HG03342 (cell line): ENCODE results near the gene UBE3A.

Experiments
- ATAC-seq: cut with Tn5 transposase; IDR thresholded peaks from one replicate; pipeline ENCODE4 v1.9.1; 2021; ENCODE audit warnings: mild to moderate bottlenecking, moderate library complexity; ENCODE audit not compliant: unreplicated experiment

UBE3A gene

GRCh38 chr15:25335279-25335678 is 103.5 kb downstream of the UBE3A start:
- no peak for ATAC-seq

GRCh38 chr15:25333049-25333448 is 105.8 kb downstream of the UBE3A start:
- no peak for ATAC-seq

- ATAC-seq, result no peak
Observed at GRCh38 chr15:25332306-25332705, 106.5 kb downstream of the UBE3A start.

- ATAC-seq, result no peak
Observed at GRCh38 chr15:25331860-25332259, 107.0 kb downstream of the UBE3A start.

- ATAC-seq, result no peak
Observed at GRCh38 chr15:25331404-25331803, 107.4 kb downstream of the UBE3A start.

- ATAC-seq, result no peak
Observed at GRCh38 chr15:25329696-25330095, 109.1 kb downstream of the UBE3A start.

- ATAC-seq, result no peak
Observed at GRCh38 chr15:25327686-25328085, 111.1 kb downstream of the UBE3A start.

- ATAC-seq, result no peak
Observed at GRCh38 chr15:25325187-25325586, 113.6 kb downstream of the UBE3A start.

GRCh38 chr15:25323420-25323819 is 115.4 kb downstream of the UBE3A start:
- no peak for ATAC-seq

GRCh38 chr15:25287823-25288222 is 151.0 kb downstream of the UBE3A start:
- no peak for ATAC-seq
